Upper lobe of right lung (tissue), 1 donor: ENCODE measurements around the gene KNDC1. TPM values are rescaled to one million over a fixed set of nuclear protein-coding genes. Genes with fewer than 3 reads are reported as not detected.
A peak's percentile ranks its signal among the peaks of the same experiment; 100 is the strongest.
"Not testable (repeated sequence)": the region's sequence is repeated elsewhere in the genome, so short reads cannot be mapped to it uniquely, and the experiment has no call there.

ENCODE experiments used
- ATAC-seq: fragments of 200-7000 bp; cut with Tn5 transposase; one replicate; pipeline ENCODE4 v1.9.1; 2020; ENCODE audit warnings: mild to moderate bottlenecking, moderate library complexity
- DNase-seq: peaks from one replicate; pipeline ENCODE4 v3.0.0-alpha.2; 2020
- H3K27ac ChIP-seq: fragments of 200-600 bp; one replicate; pipeline ENCODE4 v1.8.0; 2022
- H3K27me3 ChIP-seq: fragments of 200-600 bp; one replicate; pipeline ENCODE4 v1.8.0; 2022; ENCODE audit warnings: mild to moderate bottlenecking
- H3K36me3 ChIP-seq: fragments of 200-600 bp; one replicate; pipeline ENCODE4 v1.8.0; 2022
- H3K4me1 ChIP-seq: fragments of 200-600 bp; one replicate; pipeline ENCODE4 v1.8.0; 2022
- H3K4me3 ChIP-seq: fragments of 200-600 bp; one replicate; pipeline ENCODE4 v1.8.0; 2022; ENCODE audit warnings: mild to moderate bottlenecking
- H3K9me3 ChIP-seq: fragments of 200-600 bp; one replicate; pipeline ENCODE4 v1.8.0; 2022
- CTCF ChIP-seq: fragments of 200-600 bp; IDR thresholded peaks from one replicate; pipeline ENCODE4 v1.8.0; 2022; ENCODE audit warnings: antibody characterized with exemption
- intact Hi-C: fragments of 100-400 bp; cut with DNase I; formaldehyde crosslinking; loops from one replicate; pipeline ENCODE4 v1.11.0; 2022
- total RNA-seq: library from RNA; stranded (reverse); fragmentation: NEBNext Ultra II Directional; extraction: Animal tissue kit (Norgen Biotek cat#: 25700); gene quantifications from one replicate; pipeline ENCODE4 v1.2.1, GENCODE V29; 2021
- donor health status: DM: no; HTN: yes; CAD: no; lungs with severe emphysema.

The KNDC1 gene
- total RNA-seq, 1 donor from 2014 or later = 14.3 TPM

- Histone ChIP-seq H3K36me3 (no peaks in the 10 kb centered on the region), H3K9me3 (no peaks in the 10 kb centered on the region), H3K27ac (no peak overlapping the region), H3K4me1 (no peaks in the 10 kb centered on the region), H3K27me3 (no peaks in the 10 kb centered on the region), H3K4me3 (no peak overlapping the region)
- no peak for TF ChIP-seq CTCF
- DNase-seq = no peak
- intact Hi-C loops = no loop called here
- no peak for ATAC-seq
Observed at GRCh38 chr10:133131734-133132472, 28.1 kb upstream of the KNDC1 start.

- DNase-seq = peak; percentile 60
- Histone ChIP-seq H3K36me3 (no peaks in the 10 kb centered on the region), H3K27me3 (no peaks in the 10 kb centered on the region), H3K4me3 (no peak overlapping the region), H3K4me1 (no peaks in the 10 kb centered on the region), H3K9me3 (no peaks in the 10 kb centered on the region), H3K27ac (no peak overlapping the region)
- no peak for TF ChIP-seq CTCF
- ATAC-seq = no peak
- intact Hi-C loops = no loop called here
Observed at GRCh38 chr10:133132473-133133291, 27.3 kb upstream of the KNDC1 start.

- intact Hi-C loops = no loop called here
- Histone ChIP-seq H3K9me3 (no peaks in the 10 kb centered on the region), H3K27me3 (no peaks in the 10 kb centered on the region), H3K4me1 (no peaks in the 10 kb centered on the region), H3K36me3 (no peaks in the 10 kb centered on the region), H3K27ac (no peak overlapping the region), H3K4me3 (no peak overlapping the region)
- DNase-seq (no peak), ATAC-seq (no peak)
- TF ChIP-seq CTCF = no peak
Observed at GRCh38 chr10:133133471-133134231, 26.4 kb upstream of the KNDC1 start.

- ATAC-seq (no peak), DNase-seq (no peak)
- Histone ChIP-seq H3K9me3 (no peaks in the 10 kb centered on the region), H3K36me3 (no peaks in the 10 kb centered on the region), H3K4me3 (no peak overlapping the region), H3K27me3 (no peaks in the 10 kb centered on the region), H3K27ac (no peak overlapping the region), H3K4me1 (no peaks in the 10 kb centered on the region)
- no peak for TF ChIP-seq CTCF
- intact Hi-C loops = no loop called here
Observed at GRCh38 chr10:133134411-133135115, 25.5 kb upstream of the KNDC1 start.

- DNase-seq = no peak
- Histone ChIP-seq H3K9me3 (no peaks in the 10 kb centered on the region), H3K4me3 (no peak overlapping the region), H3K27me3 (no peaks in the 10 kb centered on the region), H3K27ac (no peak overlapping the region), H3K4me1 (no peaks in the 10 kb centered on the region), H3K36me3 (no peaks in the 10 kb centered on the region)
- no peak for TF ChIP-seq CTCF
- no peak for ATAC-seq
- intact Hi-C loops = no loop called here
Observed at GRCh38 chr10:133135116-133135465, 24.9 kb upstream of the KNDC1 start.

- peak; percentile 45 for DNase-seq
- H3K27ac ChIP-seq, H3K4me3 ChIP-seq, H3K4me1 ChIP-seq, intact Hi-C loops, ATAC-seq, H3K36me3 ChIP-seq, H3K9me3 ChIP-seq: not testable (repeated sequence)
- H3K27me3 ChIP-seq = peaks cover 23% of the 10 kb centered on the region
Observed at GRCh38 chr10:133137486-133138145, 22.4 kb upstream of the KNDC1 start.
